ENCODE measurements around the gene GJD3. TPM values are rescaled to one million over a fixed set of nuclear protein-coding genes. Genes with fewer than 3 reads are reported as not detected.
A peak's percentile ranks its signal among the peaks of the same experiment; 100 is the strongest.

The GJD3 gene
- total RNA-seq, 4 donors from 2014 or later, result 0.98 to 1.2 TPM; not detected in 2

- Histone ChIP-seq H3K36me3 (no peaks in the 10 kb centered on the region), H3K27me3 (no peaks in the 10 kb centered on the region), H3K9me3 (no peaks in the 10 kb centered on the region), H3K27ac (peak overlapping the region; percentile 95 to 100 (median 98)), H3K4me3 (no peak overlapping the region), H3K4me1 (peaks cover 75 to 84% of the 10 kb centered on the region in 2 donors)
- intact Hi-C loops (cut with DNase I; ENCODE audit: low total_unique reads) (no loop called here), in situ Hi-C loops (cut with MboI; ENCODE audit: low sequenced_read_pairs in 4 of 4) (no loop called here)
- peak in 1 of 2 donors; percentile 31 for ATAC-seq
- TF ChIP-seq CTCF (IDR thresholded peaks at IDR 0.05 in 4 of 5, conservative IDR thresholded peaks at IDR 0.05 in 1 of 5), result no peak
- TF ChIP-seq POLR2A (IDR thresholded peaks at IDR 0.05), result peak in 1 of 2 donors; percentile 14
- peak in 1 of 2 donors; percentile 80 for DNase-seq
Observed at GRCh38 chr17:40338941-40339649, 25.4 kb downstream of the GJD3 start.

GRCh38 chr17:40338058-40338457 lies 26.5 kb downstream of the GJD3 start:
- no peak overlapping the region for H3K4me3 ChIP-seq
- H3K27me3 ChIP-seq, result no peaks in the 10 kb centered on the region
- no peak for TF ChIP-seq POLR2A (IDR thresholded peaks at IDR 0.05)
- no peak for TF ChIP-seq CTCF (IDR thresholded peaks at IDR 0.05 in 4 of 5, conservative IDR thresholded peaks at IDR 0.05 in 1 of 5)
- in situ Hi-C loops (cut with MboI; ENCODE audit: low sequenced_read_pairs in 4 of 4), result no loop called here
- no peaks in the 10 kb centered on the region for H3K36me3 ChIP-seq
- peak overlapping the region; percentile 95 to 100 (median 98) for H3K27ac ChIP-seq
- H3K4me1 ChIP-seq, result peaks cover 75 to 84% of the 10 kb centered on the region in 2 donors
- intact Hi-C loops (cut with DNase I; ENCODE audit: low total_unique reads), result no loop called here
- ATAC-seq, result no peak
- no peak for DNase-seq
- H3K9me3 ChIP-seq, result no peaks in the 10 kb centered on the region

- intact Hi-C loops (cut with DNase I; ENCODE audit: low total_unique reads) (no loop called here), in situ Hi-C loops (cut with MboI; ENCODE audit: low sequenced_read_pairs in 4 of 4) (no loop called here)
- Histone ChIP-seq H3K9me3 (no peaks in the 10 kb centered on the region), H3K36me3 (no peaks in the 10 kb centered on the region), H3K27ac (peak overlapping the region; percentile 95 to 100 (median 98)), H3K4me1 (peaks cover 77 to 86% of the 10 kb centered on the region in 2 donors), H3K4me3 (no peak overlapping the region), H3K27me3 (no peaks in the 10 kb centered on the region)
- TF ChIP-seq CTCF (IDR thresholded peaks at IDR 0.05 in 4 of 5, conservative IDR thresholded peaks at IDR 0.05 in 1 of 5), result no peak
- no peak for TF ChIP-seq POLR2A (IDR thresholded peaks at IDR 0.05)
- ATAC-seq, result no peak
- DNase-seq, result no peak
Observed at GRCh38 chr17:40337351-40337750, 27.2 kb downstream of the GJD3 start.

GRCh38 chr17:40335620-40336019 lies 28.9 kb downstream of the GJD3 start:
- intact Hi-C loops (cut with DNase I; ENCODE audit: low total_unique reads) (no loop called here), in situ Hi-C loops (cut with MboI; ENCODE audit: low sequenced_read_pairs in 4 of 4) (no loop called here)
- H3K27ac ChIP-seq, result peak overlapping the region; percentile 95 to 100 (median 98)
- ATAC-seq (no peak), DNase-seq (no peak)
- H3K27me3 ChIP-seq, result no peaks in the 10 kb centered on the region
- TF ChIP-seq POLR2A (IDR thresholded peaks at IDR 0.05) (peak in 1 of 2 donors; percentile 13), CTCF (IDR thresholded peaks at IDR 0.05 in 4 of 5, conservative IDR thresholded peaks at IDR 0.05 in 1 of 5) (no peak)
- peaks cover 89 to 95% of the 10 kb centered on the region in 2 donors for H3K4me1 ChIP-seq
- no peaks in the 10 kb centered on the region for H3K9me3 ChIP-seq
- H3K4me3 ChIP-seq, result no peak overlapping the region
- no peaks in the 10 kb centered on the region for H3K36me3 ChIP-seq
